Gastroesophageal sphincter (tissue), 4 donors: Measurements from ENCODE around the gene UIMC1. TPM values are rescaled to one million over a fixed set of nuclear protein-coding genes. Genes with fewer than 3 reads are reported as not detected.

Experiments used
- ATAC-seq: fragments of 150-250 bp; one replicate; pipeline ENCODE4 v1.9.1; 2016; ENCODE audit warnings: mild to moderate bottlenecking, moderate library complexity
- H3K27ac ChIP-seq, 4 donors: fragments of 200-600 bp; sonication (generic) in 3 of 4; 1 replicate in 3 of 4; 2 replicates in 1 of 4; pipeline ENCODE4 v1.5.1; 2016 to 2019
- H3K27me3 ChIP-seq: fragments of 200-600 bp; sonication (generic); one replicate; pipeline ENCODE4 v1.5.1; 2019
- H3K36me3 ChIP-seq, 2 donors: fragments of 200-600 bp; sonication (generic); one replicate each; pipeline ENCODE4 v1.5.1; 2019; ENCODE audit warnings: control low read depth in 1 of 2
- H3K4me1 ChIP-seq, 3 donors: fragments of 200-600 bp; sonication (generic); 1 replicate in 2 of 3; 2 replicates in 1 of 3; pipeline ENCODE4 v1.5.1; 2016 to 2019; ENCODE audit warnings: control low read depth in 2 of 3
- H3K4me3 ChIP-seq, 2 donors: fragments of 200-600 bp; sonication (generic); one replicate each; pipeline ENCODE4 v1.5.1; 2019; ENCODE audit warnings: mild to moderate bottlenecking in 1 of 2, moderate library complexity in 1 of 2
- H3K9me3 ChIP-seq, 3 donors: fragments of 200-600 bp; sonication (generic); one replicate each; pipeline ENCODE4 v1.5.1; 2017 to 2019; ENCODE audit warnings: control low read depth in 2 of 3
- EP300 ChIP-seq: sonication (generic); formaldehyde crosslinking; IDR thresholded peaks from one replicate; pipeline ENCODE4 v1.6.1; 2017; ENCODE audit warnings: antibody characterized with exemption, mild to moderate bottlenecking
- POLR2A ChIP-seq, 2 donors: fragments of 450-650 bp; IDR thresholded peaks; one replicate each; pipeline ENCODE4 v1.6.1; 2017; ENCODE audit warnings: antibody characterized with exemption in 2 of 2, mild to moderate bottlenecking in 2 of 2, moderate library complexity in 1 of 2
- POLR2AphosphoS5 ChIP-seq: sonication (generic); formaldehyde crosslinking; IDR thresholded peaks from one replicate; pipeline ENCODE4 v1.6.1; 2017; ENCODE audit warnings: antibody characterized with exemption
- WGBS, 2 donors: methylation state at CpG; one replicate each; pipeline ENCODE4 v1.1.5; 2018; ENCODE audit warnings: low coverage in 1 of 2; 5-methylcytosine and 5-hydroxymethylcytosine counted together
- total RNA-seq, 4 donors: library from RNA; depleted of rRNA; stranded (reverse); fragments of >200 nt; gene quantifications; one replicate each; pipeline ENCODE4 v1.1.0, GENCODE V29; 2016
- TF ChIP-seq, protein P1 (sequence below), 4 experiments: fragments of 200-600 bp in 2 of 4; fragments of 450-650 bp in 2 of 4; sonication (generic) in 1 of 4; IDR thresholded peaks; one replicate each; pipeline ENCODE4 v1.5.1; 2017 to 2019; ENCODE audit warnings: antibody characterized with exemption in 4 of 4, mild to moderate bottlenecking in 2 of 4, moderate library complexity in 2 of 4

UIMC1 gene
- total RNA-seq, 4 donors from 2014 or later = 37.9 to 50.6 (median 44.7) TPM

DNA sequence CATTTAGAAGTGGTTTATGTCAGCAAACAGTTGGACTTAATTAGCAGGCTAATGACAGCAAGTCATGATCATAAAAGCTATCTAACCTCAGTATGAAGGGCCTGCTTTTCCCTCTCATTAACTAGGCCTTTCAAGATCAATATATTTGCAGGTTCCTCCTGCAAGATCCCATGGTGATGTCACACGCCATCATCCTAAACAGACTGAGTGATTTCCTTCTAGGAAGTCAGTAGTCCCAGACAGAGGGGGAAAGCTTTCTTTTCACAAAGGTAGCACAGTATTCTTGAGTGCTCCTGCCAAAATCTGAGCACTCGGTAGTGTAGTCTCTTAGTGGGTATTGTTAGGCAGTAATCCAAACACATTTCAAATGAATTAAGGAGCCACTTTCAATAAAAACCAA lies 52.5 kb downstream of the UIMC1 start:
- H3K27me3 ChIP-seq = no peaks in the 10 kb centered on the region
- no peak overlapping the region for H3K27ac ChIP-seq
- WGBS, 2 donors = 75 to 89% methylated on average over 2 of the region's 2 CpGs
- H3K4me3 ChIP-seq = no peak overlapping the region
- no peaks in the 10 kb centered on the region for H3K9me3 ChIP-seq
- no peak for ATAC-seq
- H3K36me3 ChIP-seq = peaks cover 5 to 78% of the 10 kb centered on the region in 2 donors
- TF ChIP-seq POLR2A (IDR thresholded peaks at IDR 0.05) = no peak
- TF ChIP-seq, protein P1, sequence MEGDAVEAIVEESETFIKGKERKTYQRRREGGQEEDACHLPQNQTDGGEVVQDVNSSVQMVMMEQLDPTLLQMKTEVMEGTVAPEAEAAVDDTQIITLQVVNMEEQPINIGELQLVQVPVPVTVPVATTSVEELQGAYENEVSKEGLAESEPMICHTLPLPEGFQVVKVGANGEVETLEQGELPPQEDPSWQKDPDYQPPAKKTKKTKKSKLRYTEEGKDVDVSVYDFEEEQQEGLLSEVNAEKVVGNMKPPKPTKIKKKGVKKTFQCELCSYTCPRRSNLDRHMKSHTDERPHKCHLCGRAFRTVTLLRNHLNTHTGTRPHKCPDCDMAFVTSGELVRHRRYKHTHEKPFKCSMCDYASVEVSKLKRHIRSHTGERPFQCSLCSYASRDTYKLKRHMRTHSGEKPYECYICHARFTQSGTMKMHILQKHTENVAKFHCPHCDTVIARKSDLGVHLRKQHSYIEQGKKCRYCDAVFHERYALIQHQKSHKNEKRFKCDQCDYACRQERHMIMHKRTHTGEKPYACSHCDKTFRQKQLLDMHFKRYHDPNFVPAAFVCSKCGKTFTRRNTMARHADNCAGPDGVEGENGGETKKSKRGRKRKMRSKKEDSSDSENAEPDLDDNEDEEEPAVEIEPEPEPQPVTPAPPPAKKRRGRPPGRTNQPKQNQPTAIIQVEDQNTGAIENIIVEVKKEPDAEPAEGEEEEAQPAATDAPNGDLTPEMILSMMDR (IDR thresholded peaks at IDR 0.05) = no peak
- TF ChIP-seq EP300 = no peak
- no peak for TF ChIP-seq POLR2AphosphoS5
- H3K4me1 ChIP-seq = peaks cover 0 to 7% (median 0%) of the 10 kb centered on the region in 3 donors

DNA sequence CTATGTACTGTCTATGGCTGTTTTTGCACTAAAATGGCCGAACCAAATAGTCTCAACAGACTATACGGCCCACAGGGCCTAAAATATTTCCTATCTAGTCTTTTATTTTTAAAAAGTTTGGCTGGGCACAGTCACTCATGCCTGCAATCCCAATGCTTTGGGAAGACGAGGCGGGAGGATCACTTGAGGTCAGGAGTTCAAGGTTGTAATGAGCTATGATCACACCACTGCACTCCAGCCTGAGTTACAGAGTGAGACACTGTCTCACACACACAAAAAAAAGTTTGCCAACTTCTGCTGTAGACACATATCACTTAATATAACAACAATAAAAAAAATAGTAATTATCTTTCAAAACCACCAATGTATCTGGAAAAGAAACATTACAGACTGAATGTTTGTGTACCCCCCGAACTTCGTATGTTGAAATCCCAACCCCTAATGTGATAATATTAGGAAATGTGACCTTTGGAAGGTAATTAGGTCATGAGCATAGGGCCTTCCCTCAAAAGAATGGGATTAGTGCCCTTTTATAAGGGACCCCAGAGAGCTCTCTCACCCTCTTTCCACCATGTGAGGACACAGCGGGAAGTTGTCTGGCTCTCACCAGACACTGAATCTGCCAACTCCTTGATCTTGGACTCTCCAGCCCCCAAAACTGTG lies 53.9 kb downstream of the UIMC1 start:
- Histone ChIP-seq H3K36me3 (peaks cover 5 to 74% of the 10 kb centered on the region in 2 donors), H3K4me1 (peaks cover 0 to 17% (median 0%) of the 10 kb centered on the region in 3 donors), H3K4me3 (no peak overlapping the region), H3K27me3 (no peaks in the 10 kb centered on the region), H3K27ac (no peak overlapping the region), H3K9me3 (no peaks in the 10 kb centered on the region)
- WGBS, 2 donors = 83 to 92% methylated on average over 6 to 7 of the region's 7 CpGs
- ATAC-seq = no peak
- no peak for TF ChIP-seq EP300
- TF ChIP-seq POLR2A (IDR thresholded peaks at IDR 0.05) = no peak
- TF ChIP-seq, protein P1 (IDR thresholded peaks at IDR 0.05) = no peak
- TF ChIP-seq POLR2AphosphoS5 = no peak

DNA sequence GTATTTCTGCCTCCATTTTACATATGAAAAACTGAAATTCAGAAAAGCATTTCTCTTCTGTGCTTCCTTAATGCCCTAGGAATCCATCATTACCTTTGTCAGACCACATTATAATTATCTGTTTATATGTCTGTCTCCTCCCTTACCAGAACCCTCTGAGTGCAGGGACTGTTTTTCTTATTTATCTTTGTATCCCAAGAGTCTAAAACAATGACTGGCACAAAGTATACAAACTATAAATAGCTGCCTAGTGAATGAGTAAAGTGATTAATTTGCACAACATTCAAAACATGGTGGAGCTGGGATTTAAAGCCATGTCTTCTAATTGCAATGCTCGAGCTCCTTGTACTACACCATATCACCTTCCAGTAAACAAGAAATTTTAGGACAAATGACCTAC lies 58.1 kb downstream of the UIMC1 start:
- Histone ChIP-seq H3K9me3 (no peaks in the 10 kb centered on the region), H3K27ac (no peak overlapping the region), H3K4me3 (no peak overlapping the region), H3K27me3 (no peaks in the 10 kb centered on the region), H3K4me1 (peaks cover 0 to 10% (median 0%) of the 10 kb centered on the region in 3 donors), H3K36me3 (peaks cover 2 to 74% of the 10 kb centered on the region in 2 donors)
- 36 to 67% methylated on average over 1 of the region's 1 CpG for WGBS, 2 donors
- ATAC-seq = no peak
- no peak for TF ChIP-seq POLR2A (IDR thresholded peaks at IDR 0.05)
- no peak for TF ChIP-seq POLR2AphosphoS5
- TF ChIP-seq, protein P1 (IDR thresholded peaks at IDR 0.05) = no peak
- no peak for TF ChIP-seq EP300

DNA sequence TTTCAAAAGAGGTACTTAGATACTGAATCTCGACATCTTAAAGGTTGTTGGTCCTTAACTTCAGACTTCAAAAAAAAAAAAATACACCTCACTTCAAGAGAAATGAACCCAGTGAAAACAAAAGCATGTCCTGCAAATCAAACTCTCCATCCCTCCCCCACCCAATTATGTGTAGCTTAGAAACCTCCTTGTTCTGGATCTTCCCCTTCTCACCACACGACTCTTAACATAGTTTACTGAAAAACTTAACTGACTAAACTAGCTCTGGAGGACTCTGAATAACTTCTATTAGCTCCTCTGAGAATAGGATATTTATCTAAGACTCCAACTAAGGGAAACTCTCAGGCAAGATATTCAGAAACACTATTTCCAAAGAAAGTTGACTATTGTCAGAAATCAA lies 58.7 kb downstream of the UIMC1 start:
- Histone ChIP-seq H3K9me3 (no peaks in the 10 kb centered on the region), H3K27ac (no peak overlapping the region), H3K4me1 (peaks cover 0 to 10% (median 0%) of the 10 kb centered on the region in 3 donors), H3K4me3 (no peak overlapping the region), H3K36me3 (peaks cover 2 to 80% of the 10 kb centered on the region in 2 donors), H3K27me3 (no peaks in the 10 kb centered on the region)
- WGBS, 2 donors = 82 to 83% methylated on average over 1 to 2 of the region's 2 CpGs
- no peak for ATAC-seq
- TF ChIP-seq POLR2A (IDR thresholded peaks at IDR 0.05) (no peak), EP300 (no peak), POLR2AphosphoS5 (no peak)
- TF ChIP-seq, protein P1 (IDR thresholded peaks at IDR 0.05) = no peak

DNA sequence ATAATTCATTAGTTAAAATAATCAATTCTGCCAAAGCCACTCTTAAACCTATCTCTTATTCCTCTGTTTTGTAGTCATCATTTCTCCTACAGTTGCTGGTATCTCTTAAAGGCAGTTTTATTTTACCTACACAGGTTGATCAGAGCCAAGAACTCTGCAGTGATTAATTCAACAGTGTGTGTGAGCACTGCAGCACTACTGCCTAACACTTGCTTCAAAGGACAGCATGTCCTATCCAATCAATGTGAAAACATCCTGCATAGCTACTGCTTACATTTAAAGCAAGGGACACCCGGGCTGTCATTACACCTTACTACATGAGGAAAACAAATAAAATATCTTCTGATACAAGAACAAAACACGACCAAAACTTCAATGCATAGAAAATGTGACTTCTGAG lies 62.3 kb downstream of the UIMC1 start:
- TF ChIP-seq EP300 = no peak
- no peak for TF ChIP-seq POLR2AphosphoS5
- TF ChIP-seq, protein P1 (IDR thresholded peaks at IDR 0.05) = no peak
- TF ChIP-seq POLR2A (IDR thresholded peaks at IDR 0.05) = no peak
- Histone ChIP-seq H3K4me1 (peaks cover 0 to 23% (median 0%) of the 10 kb centered on the region in 3 donors), H3K9me3 (no peaks in the 10 kb centered on the region), H3K4me3 (no peak overlapping the region), H3K27me3 (no peaks in the 10 kb centered on the region), H3K36me3 (peaks cover 0 to 80% of the 10 kb centered on the region in 2 donors), H3K27ac (no peak overlapping the region)
- no peak for ATAC-seq
- WGBS, 2 donors = 29 to 47% methylated on average over 2 of the region's 2 CpGs
